PC-3 (cell line): Measurements from ENCODE around the gene PPA1.
"Not testable (repeated sequence)": the region's sequence is repeated elsewhere in the genome, so short reads cannot be mapped to it uniquely, and the experiment has no call there.

Source experiments
- EZH2 ChIP-seq: fragments of 300-600 bp; sonication (generic); IDR thresholded peaks from one replicate; pipeline ENCODE4 v1.6.1; 2017; ENCODE audit warnings: antibody characterized with exemption, mild to moderate bottlenecking, low read length; ENCODE audit not compliant: unreplicated experiment
- EZH2phosphoT487 ChIP-seq: fragments of 300-600 bp; sonication (generic); IDR thresholded peaks from 2 replicates; pipeline ENCODE4 v1.6.1; 2018; ENCODE audit warnings: mild to moderate bottlenecking, antibody characterized with exemption, low read length, borderline replicate concordance
- TF ChIP-seq, protein P1 (sequence below): fragments of 300-600 bp; sonication (generic); conservative IDR thresholded peaks from 2 replicates; pipeline ENCODE4 v1.5.1; 2017; ENCODE audit warnings: antibody characterized with exemption, low read depth, mild to moderate bottlenecking, low read length

DNA sequence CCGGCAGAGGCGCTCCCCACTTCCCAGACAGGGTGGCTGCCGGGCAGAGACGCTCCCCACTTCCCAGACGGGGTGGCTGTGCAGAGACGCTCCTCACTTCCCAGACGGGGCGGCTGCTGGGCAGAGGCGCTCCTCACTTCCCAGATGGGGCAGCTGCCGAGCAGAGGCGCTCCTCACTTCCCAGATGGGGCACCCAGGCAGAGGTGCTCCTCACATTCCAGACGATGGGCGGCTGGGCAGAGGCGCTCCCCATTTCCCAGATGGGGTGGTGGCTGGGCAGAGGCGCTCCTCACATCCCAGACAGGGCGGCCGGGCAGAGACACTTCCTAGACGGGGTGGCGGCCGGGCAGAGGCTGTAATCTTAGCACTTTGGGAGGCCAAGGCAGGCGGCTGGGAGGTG, 6.8 kb upstream of the PPA1 start:
- TF ChIP-seq, protein P1, sequence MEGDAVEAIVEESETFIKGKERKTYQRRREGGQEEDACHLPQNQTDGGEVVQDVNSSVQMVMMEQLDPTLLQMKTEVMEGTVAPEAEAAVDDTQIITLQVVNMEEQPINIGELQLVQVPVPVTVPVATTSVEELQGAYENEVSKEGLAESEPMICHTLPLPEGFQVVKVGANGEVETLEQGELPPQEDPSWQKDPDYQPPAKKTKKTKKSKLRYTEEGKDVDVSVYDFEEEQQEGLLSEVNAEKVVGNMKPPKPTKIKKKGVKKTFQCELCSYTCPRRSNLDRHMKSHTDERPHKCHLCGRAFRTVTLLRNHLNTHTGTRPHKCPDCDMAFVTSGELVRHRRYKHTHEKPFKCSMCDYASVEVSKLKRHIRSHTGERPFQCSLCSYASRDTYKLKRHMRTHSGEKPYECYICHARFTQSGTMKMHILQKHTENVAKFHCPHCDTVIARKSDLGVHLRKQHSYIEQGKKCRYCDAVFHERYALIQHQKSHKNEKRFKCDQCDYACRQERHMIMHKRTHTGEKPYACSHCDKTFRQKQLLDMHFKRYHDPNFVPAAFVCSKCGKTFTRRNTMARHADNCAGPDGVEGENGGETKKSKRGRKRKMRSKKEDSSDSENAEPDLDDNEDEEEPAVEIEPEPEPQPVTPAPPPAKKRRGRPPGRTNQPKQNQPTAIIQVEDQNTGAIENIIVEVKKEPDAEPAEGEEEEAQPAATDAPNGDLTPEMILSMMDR, result not testable (repeated sequence)
- TF ChIP-seq EZH2, EZH2phosphoT487: not testable (repeated sequence)
